BE2C (cell line): Measurements from ENCODE around the gene MTERF4.

Experiments
- DNase-seq: peaks from one replicate; pipeline ENCODE4 v3.0.0-alpha.2; 2020
- H3K27me3 ChIP-seq: fragments of 250-450 bp; sonication (Bioruptor Pico); 2 replicates; pipeline ENCODE4 v1.5.1; 2020; ENCODE audit warnings: mild to moderate bottlenecking
- H3K36me3 ChIP-seq: fragments of 250-450 bp; sonication (Bioruptor Pico); 2 replicates; pipeline ENCODE4 v1.5.1; 2020; ENCODE audit warnings: mild to moderate bottlenecking
- H3K4me1 ChIP-seq: fragments of 250-450 bp; sonication (Bioruptor Pico); 2 replicates; pipeline ENCODE4 v1.5.1; 2020
- H3K4me3 ChIP-seq: 2 replicates; pipeline ENCODE4 v1.5.1; 2011; ENCODE audit warnings: low read depth, low read length
- H3K9me3 ChIP-seq: fragments of 250-450 bp; sonication (Bioruptor Pico); 2 replicates; pipeline ENCODE4 v1.5.1; 2020
- CTCF ChIP-seq: IDR thresholded peaks from 2 replicates; pipeline ENCODE4 v1.5.1; 2012; ENCODE audit warnings: mild to moderate bottlenecking, low read depth, low read length

Gene MTERF4

DNA sequence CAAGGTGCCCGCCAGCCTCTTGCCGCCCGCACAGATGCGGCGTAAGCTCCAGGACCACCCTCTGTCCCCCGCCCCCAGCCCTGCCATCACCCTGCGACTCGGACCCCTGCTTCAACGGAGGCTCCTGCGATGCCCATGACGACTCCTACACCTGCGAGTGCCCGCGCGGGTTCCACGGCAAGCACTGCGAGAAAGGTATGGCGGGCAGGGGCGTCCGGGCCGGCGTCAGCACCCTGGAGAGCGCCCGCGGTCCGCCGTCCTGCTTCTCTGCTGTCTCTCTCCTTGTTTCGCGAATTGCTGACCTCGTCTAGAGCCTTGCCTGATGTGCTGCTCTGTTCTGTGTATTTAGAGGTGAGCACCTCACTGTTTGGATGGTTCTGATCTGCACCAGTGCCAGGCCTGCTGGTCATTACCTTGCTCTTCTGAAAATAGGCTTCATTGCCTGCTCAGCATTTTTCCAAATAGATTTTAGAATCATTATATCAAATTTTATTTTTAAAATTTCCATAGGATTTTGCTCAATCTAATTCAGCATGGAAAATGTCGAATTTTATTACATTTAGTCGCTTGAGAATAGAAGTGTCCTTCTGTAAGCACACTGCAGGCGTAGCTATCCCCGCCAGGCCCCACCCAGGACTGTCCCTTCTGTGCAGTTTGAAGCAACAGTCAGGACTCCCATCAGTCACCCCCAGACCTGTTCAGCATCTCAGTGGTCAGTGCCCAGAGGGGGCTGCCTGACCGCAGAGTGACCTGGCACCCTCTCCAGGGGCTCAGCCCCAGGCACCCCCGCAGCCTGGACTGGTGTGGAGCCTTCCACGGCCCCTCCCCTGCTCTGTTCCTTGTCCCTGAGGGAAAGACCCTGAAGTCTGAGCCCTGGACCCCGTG is 52.1 kb downstream of the MTERF4 start:
- H3K9me3 ChIP-seq = no peaks in the 10 kb centered on the region
- no peak for DNase-seq
- H3K27me3 ChIP-seq = no peaks in the 10 kb centered on the region
- no peak for TF ChIP-seq CTCF
- H3K36me3 ChIP-seq = no peaks in the 10 kb centered on the region
- no peak overlapping the region for H3K4me3 ChIP-seq
- no peaks in the 10 kb centered on the region for H3K4me1 ChIP-seq

- no peak for DNase-seq
- Histone ChIP-seq H3K9me3 (no peaks in the 10 kb centered on the region), H3K27me3 (no peaks in the 10 kb centered on the region), H3K4me1 (no peaks in the 10 kb centered on the region), H3K36me3 (no peaks in the 10 kb centered on the region), H3K4me3 (no peak overlapping the region)
- TF ChIP-seq CTCF = no peak
These were observed 53.1 kb downstream of the MTERF4 start for GRCh38 chr2:241048949-241049343.

DNA sequence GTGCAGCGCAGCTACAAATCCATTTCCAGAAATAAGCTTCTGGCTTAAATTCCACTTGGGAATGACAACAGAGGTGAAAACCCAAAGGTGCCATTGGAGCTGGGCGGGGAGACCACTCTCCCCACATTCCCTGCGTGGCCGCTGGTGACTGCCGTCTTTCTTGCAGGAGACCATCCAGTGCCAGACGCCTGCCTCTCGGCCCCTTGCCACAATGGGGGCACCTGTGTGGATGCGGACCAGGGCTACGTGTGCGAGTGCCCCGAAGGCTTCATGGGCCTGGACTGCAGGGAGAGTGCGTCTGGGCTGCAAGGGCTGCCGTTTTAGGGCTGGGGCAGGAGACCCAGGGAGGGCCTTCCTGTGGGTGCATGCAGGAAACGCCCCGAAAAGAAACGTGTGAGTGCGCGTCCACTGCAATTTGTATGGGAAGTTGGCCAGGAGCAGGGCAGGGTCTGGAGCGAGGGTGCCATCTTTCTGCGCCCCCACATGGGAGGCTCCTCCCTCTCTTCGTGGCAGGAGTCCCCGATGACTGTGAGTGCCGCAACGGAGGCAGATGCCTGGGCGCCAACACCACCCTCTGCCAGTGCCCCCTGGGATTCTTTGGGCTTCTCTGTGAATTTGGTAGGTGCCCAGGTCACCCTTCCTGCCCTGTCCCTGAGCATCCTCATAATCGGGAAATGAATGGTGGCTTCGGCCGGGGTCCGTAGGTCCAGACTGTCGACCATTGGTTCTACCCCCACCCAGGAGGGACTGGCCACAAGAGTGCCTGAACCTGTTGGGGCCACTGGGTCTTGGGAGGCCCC is 53.7 kb downstream of the MTERF4 start:
- Histone ChIP-seq H3K36me3 (no peaks in the 10 kb centered on the region), H3K4me3 (no peak overlapping the region), H3K27me3 (no peaks in the 10 kb centered on the region), H3K9me3 (no peaks in the 10 kb centered on the region), H3K4me1 (no peaks in the 10 kb centered on the region)
- no peak for TF ChIP-seq CTCF
- no peak for DNase-seq

- Histone ChIP-seq H3K4me3 (no peak overlapping the region), H3K27me3 (no peaks in the 10 kb centered on the region), H3K4me1 (no peaks in the 10 kb centered on the region), H3K36me3 (no peaks in the 10 kb centered on the region), H3K9me3 (no peaks in the 10 kb centered on the region)
- no peak for TF ChIP-seq CTCF
- DNase-seq = no peak
These were observed 54.7 kb downstream of the MTERF4 start for GRCh38 chr2:241047253-241048010.
